Measurements from ENCODE around the gene ABCB1.

- no peak for TF ChIP-seq CTCF (optimal IDR thresholded peaks at IDR 0.05 in 1 of 3, IDR thresholded peaks at IDR 0.05 in 1 of 3, conservative IDR thresholded peaks at IDR 0.05 in 1 of 3; ENCODE audit: extremely low read depth in 1 of 3, insufficient read depth in 2 of 3, low read length in 3 of 3)
- no peak for TF ChIP-seq EZH2 (IDR thresholded peaks at IDR 0.05; ENCODE audit: low read length)
Observed at GRCh38 chr7:87596696-87597095, 4.0 kb downstream of the ABCB1 start.

Measured in keratinocyte (primary cell).